GM18508 (cell line): ENCODE measurements around the gene SLC7A4.
"Not testable (repeated sequence)": the region's sequence is repeated elsewhere in the genome, so short reads cannot be mapped to it uniquely, and the experiment has no call there.

ENCODE experiments used
- ATAC-seq: cut with Tn5 transposase; IDR thresholded peaks from one replicate; pipeline ENCODE4 v1.9.1; 2021; ENCODE audit warnings: moderate number of reproducible peaks; ENCODE audit not compliant: insufficient read depth, unreplicated experiment

SLC7A4 gene, protein sequence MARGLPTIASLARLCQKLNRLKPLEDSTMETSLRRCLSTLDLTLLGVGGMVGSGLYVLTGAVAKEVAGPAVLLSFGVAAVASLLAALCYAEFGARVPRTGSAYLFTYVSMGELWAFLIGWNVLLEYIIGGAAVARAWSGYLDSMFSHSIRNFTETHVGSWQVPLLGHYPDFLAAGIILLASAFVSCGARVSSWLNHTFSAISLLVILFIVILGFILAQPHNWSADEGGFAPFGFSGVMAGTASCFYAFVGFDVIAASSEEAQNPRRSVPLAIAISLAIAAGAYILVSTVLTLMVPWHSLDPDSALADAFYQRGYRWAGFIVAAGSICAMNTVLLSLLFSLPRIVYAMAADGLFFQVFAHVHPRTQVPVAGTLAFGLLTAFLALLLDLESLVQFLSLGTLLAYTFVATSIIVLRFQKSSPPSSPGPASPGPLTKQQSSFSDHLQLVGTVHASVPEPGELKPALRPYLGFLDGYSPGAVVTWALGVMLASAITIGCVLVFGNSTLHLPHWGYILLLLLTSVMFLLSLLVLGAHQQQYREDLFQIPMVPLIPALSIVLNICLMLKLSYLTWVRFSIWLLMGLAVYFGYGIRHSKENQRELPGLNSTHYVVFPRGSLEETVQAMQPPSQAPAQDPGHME

DNA sequence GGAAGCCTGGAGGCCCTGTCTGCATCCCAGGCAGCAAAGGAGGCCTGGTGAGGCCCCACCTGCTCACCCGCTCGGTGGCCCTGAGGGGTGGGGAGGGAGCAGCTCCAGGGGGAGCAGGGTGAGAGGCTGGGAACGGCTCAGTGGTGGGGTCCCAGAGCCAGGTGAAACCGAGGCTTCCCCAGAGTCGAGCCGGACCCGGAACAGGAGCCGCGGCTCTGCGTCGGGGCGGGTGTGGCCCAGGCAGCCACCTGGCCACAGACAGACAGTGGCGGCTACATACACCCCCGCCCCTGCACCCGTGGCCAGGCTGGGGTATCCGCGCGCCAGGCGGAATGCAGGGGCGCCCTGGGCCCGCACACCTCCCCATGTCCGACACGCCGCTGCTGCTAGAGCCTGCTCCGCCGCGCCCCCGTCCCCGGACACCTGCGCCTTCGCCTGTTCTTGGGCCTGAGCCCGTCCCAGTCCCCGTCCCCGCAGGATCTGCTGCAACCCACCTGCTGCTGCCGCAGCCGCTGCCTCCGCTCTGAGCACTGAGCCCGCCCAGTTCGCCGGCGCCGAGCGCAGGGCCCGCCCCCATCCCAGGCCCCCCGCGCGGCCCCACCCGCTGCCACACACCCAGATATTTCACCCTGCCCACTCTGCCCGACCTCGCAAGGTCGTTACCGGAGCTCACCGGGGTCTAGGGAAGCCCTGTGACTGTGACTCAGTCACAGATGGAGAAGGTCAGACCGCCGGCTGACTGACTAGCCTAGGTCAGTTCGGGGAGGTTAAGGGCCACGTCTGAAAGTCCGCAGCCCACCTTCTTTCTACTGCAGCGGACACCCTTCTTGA lies at the start of gene SLC7A4:
TSS of gene SLC7A4 (minus strand) at position 525 of the 831 bp plus-strand sequence. CDS start 749 bp downstream, outside the sequence.
- ATAC-seq: no peak

DNA sequence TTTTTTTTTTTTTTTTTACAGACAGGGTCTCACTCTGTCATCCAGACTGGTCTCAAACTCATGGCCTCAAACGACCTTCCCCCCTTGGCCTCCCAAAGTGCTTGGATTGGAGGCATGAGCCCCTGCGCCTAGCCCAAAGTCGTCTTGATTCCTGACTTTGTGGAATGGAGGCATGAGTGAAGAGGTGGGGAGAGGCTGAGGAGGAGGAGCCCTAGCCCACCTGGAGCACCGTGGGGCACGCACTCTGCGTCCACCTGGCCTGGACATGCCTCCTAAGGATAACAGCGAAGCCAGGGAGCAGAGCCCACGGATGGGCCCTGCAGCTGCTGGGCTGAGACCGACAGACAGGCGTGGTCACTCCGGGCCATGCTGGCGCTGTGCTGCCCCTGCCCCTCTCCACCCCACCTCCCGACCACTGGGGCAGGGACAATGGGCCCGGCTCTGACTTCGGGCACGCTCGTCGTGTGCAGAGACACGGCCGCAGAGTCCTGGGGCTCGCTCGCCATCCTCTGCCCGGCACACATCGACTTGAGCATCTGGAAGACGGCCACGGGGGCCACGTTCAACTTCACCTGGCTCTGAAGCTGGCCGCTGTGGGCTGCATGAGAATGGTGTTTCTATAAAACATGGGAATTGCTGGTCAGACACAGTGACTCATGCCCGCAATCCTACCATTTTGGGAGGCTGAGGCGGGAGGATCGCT lies 48.2 kb upstream of the SLC7A4 start:
- no peak for ATAC-seq

DNA sequence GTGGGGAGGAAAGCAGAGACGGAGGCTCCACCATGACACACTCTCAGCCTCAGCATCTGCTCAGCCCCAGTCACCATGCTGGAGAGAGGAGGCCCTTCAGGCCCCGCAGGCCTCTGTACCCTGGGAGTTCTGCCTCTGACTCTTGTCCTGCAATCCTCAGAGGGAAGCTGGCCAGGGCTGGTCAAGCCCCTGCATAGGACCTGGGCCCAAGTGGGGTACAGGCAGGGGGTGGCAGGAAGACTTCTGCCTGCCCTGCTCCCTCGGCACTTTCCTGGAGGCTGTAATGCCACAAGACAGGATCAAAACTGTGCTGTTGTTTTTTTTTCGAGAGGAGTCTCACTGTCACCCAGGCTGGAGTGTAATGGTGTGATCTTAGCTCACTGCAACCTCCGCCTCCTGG lies 47.1 kb upstream of the SLC7A4 start:
- no peak for ATAC-seq

DNA sequence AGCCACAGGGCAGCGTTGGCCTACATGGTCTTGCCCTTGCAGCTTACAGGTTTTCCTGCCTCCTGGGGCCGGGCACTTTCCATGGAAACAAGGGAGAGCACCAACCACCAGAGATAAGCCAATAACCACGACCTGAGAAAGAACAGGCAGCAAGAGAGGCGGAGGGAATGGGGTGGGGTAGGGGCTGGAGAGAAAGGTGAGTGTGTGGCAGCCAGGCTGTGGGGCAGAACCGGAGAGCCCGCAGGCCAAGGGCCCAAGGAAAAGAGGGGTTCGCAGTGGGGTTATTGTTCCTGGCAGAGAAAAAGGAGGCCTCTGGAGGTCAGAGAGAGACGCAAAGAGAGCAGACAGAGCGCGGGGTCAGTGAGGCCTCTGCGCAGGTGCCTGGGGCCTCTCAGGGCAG lies 46.6 kb upstream of the SLC7A4 start:
- ATAC-seq: no peak

DNA sequence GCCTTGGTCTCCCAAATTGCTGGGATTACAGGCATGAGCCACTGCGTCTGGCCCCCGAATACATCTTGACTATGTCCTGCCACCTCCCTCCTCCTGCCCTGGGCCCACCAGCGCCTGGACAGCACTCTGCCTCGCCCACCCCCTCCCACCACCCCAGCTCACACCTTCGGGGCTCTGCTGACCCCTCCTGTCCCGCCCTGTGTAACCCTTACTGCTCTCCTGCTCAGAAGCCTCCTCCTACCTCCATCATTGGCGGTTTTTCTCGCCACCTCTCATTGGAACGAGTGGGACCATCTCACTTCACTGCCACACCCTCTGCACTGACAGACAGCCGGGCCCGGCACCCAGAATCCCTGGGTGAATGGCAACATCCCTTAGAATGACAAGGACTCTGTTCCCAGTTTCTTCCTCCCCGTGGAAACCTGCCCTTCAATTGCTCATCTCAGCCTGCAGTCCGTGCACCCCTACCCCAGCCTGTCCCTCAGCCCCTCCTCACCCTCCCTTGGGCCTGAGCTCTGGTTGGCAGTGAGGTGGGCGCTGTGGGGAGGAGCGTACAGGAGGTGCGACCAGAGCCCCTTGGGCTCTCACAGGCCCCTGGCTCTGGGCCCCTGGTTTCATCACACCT lies 45.6 kb upstream of the SLC7A4 start:
- ATAC-seq: no peak

DNA sequence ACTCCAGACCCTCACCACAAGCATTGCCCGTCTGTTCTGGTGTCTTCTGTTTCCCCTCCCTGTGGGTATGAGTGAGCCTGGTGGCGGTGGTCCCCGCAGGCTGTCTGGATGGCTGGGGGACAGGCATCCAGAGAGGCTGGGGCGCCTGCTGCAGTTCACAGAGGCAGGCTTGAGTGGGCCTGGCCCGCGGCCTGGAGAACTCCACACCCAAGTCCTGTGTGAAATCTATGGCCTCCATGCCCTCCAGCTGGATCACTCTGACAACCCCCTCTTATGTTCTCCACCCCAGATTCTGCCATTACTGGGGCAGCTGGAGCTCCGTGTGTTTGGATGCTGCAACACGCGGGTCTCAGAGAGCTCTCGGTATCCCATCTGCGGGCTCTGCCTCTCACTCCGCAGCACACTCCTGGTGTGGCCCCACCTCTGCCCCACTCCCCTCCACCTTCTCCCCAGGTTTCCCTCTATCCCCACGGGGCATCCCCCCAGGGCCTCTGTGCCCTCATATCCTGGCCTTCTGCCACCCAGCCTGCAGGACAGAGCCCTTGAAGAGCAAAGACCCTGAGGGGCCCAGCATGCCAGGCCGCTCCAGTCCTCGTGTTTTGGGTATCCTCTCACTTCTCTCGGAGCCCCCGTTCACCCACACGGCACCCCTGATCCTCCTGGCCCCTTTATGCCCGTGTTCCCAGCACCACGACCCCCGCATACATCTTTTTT lies 44.7 kb upstream of the SLC7A4 start:
- no peak for ATAC-seq

DNA sequence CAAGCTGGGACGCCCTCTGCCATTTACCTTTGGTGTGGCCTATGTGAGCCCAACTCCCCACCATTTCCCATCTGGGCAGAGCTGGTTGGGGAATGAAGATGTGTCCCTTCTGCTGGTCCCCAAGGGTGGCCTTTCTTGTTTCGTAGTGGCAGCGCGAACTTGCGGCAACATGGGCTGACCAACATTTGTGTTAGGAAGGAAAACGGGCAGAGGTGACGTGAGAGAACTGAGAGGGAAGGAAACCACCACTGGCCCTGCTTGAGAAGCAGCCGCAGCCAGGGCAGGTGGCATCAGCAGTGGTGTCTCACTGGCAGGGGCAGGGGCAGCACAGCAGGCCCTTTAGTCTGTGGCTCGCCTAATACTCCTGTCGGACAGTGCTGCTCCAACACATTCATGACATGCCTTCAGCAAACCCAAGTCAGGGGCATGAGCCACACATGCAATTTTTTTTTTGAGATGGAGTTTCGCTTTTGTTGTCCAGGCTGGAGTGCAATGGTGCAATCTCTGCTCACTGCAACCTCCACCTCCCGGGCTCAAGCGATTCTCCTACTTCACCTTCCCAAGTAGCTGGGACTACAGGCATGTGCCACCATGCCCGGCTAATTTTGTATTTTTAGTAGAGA lies 43.3 kb upstream of the SLC7A4 start:
- no peak for ATAC-seq

DNA sequence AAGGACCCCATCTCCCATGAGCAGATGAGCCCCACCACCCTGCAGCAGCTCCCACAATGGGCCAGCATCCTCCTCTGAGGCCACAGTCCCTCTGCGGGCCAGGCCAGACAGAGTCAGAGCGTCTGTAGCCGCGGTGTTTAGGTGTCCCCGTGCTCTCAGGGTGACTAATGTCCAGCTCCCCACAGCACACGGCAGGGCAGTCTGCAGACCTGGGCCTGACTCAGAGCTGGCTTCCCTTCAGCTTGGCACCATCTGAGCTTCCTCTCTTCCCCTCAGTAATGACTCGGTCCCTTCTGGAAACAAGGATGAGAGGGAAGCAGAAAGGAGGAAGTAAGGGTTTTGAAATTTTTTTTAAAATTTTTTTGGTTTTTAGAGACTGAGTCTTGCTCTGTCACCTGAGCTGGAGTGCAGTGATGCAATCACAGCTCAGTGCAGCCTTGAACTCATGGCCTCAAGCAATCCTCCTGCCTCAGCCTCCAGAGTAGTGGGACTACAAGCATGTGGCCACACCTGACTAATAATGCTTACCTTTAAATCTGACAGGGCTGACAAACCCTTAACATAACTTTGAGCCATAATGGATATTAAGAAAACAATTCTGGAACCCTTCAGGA lies 41.8 kb upstream of the SLC7A4 start:
- no peak for ATAC-seq

DNA sequence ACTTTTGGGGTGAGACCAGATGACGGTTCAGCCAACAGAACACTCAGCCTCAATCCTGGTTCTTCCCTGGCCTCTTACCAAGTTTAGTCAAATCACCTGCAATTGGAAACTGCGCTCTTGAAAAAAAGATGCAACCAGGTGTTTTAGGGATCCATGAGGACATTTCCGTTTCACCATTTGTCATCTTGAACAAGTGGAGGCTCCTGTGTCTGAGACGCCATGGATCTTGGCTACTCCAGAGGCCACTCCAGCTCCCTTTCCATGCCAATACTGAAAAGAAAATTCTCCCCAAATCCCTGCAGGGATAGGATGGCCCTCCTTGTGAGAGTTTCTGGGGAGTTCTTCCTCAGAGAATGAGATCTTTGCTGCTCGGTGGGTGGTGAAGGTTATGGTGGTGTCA lies 41.1 kb upstream of the SLC7A4 start:
- ATAC-seq: no peak

DNA sequence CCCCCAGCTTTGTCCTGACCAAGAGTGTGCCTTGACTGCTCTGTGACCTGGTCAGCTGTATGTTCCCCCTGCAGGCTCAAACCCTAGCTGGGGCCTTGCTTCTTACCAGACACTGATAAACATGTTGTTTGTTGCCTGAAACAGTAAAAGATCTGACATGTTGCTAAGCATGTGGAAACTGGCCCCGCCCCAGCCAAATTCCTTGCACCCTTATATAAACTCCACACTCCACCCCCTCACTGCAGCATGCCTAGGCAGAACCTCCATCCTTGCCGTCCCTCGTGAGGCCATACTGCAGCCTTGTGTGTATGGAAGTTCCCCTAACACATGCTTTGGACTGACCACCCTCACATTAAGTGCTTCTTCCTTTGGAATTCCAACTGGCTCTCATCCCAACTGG lies 40.7 kb upstream of the SLC7A4 start:
- ATAC-seq: no peak

DNA sequence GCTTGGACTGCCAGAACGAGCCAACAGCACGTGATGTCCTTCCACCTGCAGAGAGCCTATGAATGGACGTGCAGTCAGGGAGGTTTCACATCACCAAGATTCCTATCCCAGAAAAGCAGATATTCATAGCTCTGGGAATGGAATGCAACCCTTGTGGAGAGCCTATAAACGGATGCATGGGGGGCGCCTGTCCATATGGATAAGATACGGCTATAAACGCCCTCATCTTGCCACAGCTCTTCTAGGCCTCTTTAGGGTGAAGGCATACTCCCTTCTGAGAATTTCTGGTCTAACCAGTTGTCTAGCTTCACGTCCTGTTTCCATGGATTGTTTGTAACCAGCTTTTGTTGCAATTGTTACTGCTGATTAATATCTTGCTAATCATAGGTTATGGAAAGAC lies 39.4 kb upstream of the SLC7A4 start:
- not testable (repeated sequence) for ATAC-seq

DNA sequence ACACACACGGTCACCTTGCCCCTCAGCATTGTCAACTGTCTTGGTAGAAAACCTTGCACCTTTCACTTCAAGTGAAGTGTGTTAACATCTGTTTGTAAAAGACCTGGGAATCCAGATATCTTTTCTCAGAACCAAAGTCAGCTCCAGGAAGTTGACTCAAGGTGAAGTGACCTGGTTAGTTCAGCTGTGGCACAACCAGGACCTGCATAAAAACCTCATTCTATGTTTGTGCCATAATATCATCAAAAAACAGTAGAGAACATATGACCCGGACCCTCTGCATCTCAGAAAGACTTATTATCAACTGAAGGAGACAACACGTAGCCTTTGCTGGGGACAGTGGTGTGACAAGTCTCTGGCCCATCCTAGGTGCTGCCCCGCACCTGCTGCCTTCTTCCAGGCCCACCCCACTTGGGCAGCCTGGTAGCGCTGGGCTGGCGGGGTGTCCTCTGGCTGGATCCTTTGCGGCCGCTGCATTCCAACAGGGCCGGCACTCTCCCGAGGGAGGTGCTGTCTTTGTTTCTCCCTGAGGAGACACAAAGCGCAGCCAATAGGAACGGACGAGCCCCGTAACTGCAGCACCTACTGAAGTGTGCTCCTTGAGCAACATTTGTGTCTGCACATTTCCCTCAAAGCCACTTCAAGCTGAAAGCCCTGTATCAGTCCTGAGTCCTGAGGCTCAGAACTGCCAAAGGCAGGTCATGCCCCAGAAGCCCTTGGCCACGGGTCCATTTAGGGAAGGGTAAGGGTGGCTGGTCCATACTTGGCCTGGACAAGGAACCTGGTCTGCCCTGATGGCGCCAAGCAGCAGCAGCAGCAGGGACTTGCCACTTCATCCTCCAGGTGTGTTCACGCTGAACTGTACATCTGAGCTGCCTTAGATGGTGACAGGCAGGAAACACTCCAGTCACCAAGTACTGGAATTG lies 38.6 kb upstream of the SLC7A4 start:
- ATAC-seq: no peak

DNA sequence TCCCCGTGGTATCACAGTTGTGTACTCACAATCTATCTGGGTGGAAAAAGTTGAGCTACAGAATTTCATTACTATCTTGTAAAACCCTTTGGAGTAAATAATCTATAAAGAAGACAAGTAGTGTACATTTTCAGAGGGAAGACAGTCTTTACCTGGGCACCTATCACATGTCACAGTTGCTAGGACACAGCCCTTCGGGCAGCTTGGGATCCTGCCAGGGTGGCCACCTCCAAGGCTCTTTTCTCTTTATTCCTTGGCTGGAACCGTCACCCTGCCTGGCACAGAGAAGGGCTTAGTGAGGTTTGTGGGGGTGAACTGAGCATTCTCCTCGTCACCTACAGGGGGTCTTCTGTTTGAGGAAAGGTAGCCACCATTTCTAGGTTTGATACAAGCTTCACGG lies 37.0 kb upstream of the SLC7A4 start:
- ATAC-seq: no peak

DNA sequence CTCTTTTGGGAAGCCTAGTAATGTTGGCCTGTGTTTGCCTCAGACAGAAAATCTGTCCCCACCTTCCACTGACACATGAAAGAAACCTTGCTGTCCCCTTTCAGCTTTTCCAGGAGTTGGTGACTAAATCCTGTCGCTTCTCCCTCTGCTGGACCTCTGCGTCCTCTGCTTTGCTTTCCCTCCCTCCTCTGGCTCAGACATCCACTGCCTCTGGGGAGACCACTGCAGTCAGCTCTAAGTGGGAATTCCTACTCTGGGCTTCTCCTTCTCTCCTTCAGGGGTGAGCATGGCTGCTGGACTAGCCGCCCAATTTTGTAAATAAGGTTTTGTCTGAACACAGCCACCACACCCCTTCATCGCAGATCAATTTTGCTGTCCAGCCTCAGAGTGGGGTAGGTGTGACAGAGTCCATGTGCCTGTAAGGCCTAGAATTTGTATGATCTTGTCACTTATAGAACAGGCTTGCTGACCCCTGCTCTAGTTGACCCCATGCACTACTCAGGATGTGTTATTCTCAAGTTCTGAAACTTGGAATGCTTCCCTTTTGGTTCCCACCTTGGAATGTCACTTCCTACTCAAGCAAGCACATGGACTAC lies 36.4 kb upstream of the SLC7A4 start:
- ATAC-seq: no peak

DNA sequence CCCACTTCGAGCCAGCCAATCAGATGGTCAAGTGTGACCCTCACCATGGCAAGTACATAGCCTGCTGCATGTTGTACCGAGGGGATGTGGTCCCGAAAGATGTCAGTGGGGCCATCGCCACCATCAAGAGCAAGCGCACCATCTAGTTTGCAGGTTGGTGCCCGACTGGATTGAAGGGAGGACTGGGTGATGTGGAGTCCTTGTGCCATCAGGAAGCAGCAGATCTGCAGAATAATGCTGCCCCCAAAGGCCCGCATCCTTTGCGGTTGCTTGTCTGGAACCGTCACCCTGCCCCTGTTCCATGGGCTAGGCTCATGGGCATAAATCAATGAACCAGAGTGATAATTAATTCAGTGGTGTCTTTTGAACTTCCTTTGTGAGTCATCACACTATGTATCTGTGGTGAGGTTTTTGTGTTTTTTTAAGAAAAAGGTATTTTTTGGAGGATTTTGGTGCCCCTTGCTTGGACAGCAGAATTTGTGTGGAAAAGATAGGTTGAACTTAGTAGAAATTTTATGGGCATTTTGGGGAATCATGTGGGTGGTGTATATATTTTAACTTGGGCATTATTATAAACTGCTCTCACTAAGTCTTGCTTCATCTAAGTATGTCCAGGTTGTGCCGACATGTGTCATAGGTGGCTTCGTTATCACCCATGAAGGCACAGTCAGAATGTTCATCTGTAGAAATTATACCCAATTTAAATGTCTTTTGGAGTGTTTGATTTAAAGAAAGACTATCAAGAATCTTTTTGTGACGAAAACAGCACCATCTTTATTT lies 35.7 kb upstream of the SLC7A4 start:
- no peak for ATAC-seq
